GM18858 (cell line): ENCODE data around the gene DEFB125.

ENCODE experiments used
- ATAC-seq: cut with Tn5 transposase; IDR thresholded peaks from one replicate; pipeline ENCODE4 v1.9.1; 2021; ENCODE audit not compliant: unreplicated experiment

Gene DEFB125

GRCh38 chr20:145877-146276 lies 58.4 kb downstream of the DEFB125 start:
- ATAC-seq: no peak
